Muscle of arm (tissue), 12 donors: ENCODE data around the gene ZNF618. TPM values are rescaled to one million over a fixed set of nuclear protein-coding genes. Genes with fewer than 3 reads are reported as not detected.

Experiments
- DNase-seq: peaks from one replicate; pipeline ENCODE4 v3.0.0-alpha.2; 2013
- polyA plus RNA-seq, 12 donors: library from polyadenylated mRNA; unstranded; fragments of 120-200 nt; gene quantifications; one replicate each; pipeline ENCODE4 v1.2.1, GENCODE V29; 2013; ENCODE audit not compliant: insufficient read length in 12 of 12

ZNF618 gene
- polyA plus RNA-seq, 12 donors: 11.6 to 22.5 (median 14.9) TPM; not detected in 1

DNA sequence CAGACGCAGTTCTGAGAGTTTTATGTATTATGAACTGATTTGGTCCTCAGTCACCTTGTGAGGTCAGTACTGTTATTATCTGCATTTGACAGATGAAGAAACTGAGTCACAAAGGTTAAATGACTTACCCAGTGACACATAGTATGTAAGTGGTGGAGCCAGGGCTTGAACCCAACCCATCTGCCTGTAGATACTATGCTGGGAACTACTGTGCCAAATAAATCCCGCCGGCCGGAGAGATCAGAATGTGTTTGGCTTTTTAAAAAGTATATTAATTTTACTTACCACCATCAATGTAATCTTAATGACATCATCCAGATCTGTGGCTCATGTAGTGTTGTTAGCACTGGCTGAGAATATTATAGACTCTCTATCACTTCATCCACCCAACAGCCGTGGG lies 80.8 kb downstream of the ZNF618 start:
- DNase-seq: no peak

DNA sequence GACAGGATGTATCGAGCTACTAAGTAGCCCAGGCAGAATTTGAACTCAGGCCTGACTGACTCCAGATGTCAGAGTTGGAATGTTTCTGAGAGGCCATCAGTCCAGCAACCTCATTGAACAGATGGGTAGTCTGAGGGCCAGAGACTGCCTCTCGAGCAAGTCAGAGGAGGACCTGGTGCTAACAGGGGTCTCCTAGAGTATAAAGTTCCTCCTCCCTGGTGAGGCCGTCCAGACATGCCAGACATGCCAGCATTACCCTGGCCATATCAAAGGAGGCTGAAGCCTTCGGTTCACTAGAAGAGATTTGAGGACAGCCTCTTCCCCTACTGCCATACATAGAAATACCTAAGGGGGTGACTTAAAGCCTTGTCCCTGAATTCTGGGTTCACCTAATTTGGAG lies 81.2 kb downstream of the ZNF618 start:
- DNase-seq: no peak

DNA sequence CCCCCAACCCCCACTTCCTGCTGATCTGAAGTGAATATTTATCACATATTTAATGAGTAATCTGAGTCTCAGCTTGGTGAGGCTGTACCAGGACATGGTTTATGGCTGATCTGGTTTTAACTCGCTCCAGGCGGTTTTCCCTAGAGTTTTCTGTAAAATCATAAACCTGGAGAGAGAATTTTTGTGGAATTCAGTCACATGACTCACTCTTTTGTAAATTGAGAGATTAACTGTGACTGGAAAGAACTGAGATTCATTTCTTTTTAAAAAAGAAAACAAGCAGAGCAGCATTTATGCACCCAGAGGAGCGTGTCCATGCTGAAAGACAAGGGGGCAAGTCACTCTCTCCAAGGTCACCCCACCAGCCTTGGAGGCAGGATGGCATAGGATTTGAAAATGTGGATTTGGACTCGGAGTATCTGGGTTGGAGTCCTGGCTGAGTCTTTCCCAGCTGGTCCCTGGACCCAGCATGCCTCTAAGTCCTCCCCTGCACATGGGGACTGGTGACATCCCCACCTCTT lies 81.8 kb downstream of the ZNF618 start:
- peak; percentile 30 for DNase-seq

DNA sequence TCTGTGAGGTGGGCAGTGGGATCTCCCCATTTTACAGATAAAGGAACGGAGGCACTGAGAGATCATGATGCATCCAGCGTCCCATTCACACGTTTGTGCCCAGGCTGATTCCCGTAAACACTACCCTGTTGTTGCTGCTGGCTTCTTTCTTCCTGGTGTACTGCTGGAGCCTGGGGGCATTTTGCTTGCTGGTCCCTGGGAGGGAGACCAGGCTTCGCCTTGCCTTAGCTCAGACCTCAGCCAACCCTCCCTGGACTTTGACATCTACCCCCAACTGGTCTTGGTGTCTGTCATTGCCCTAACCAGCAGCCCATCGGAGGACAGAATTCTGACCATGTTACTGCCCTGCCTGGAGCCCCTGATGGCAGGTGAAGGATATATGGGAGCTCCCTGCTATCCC lies 82.4 kb downstream of the ZNF618 start:
- DNase-seq: no peak

DNA sequence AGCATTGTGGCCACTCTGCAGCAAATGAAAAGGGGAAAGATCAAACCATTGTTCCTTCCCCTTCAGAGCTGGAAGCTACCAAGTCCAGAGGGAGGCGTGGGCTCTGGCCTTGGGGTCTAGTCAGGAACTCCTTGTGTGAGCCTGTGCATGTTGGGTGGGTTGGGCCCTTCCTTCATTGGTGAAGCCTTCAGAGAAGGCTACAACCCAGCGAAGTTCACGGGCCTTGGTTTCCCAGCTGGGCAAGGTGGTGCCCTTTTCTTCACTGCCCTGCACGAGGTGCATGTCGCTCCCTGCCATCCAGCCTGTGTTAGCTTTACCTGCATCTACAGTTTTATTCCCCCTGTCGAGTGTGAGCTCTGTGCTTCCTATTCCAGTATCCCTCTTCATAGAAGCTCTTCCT lies 84.7 kb downstream of the ZNF618 start:
- DNase-seq: no peak

DNA sequence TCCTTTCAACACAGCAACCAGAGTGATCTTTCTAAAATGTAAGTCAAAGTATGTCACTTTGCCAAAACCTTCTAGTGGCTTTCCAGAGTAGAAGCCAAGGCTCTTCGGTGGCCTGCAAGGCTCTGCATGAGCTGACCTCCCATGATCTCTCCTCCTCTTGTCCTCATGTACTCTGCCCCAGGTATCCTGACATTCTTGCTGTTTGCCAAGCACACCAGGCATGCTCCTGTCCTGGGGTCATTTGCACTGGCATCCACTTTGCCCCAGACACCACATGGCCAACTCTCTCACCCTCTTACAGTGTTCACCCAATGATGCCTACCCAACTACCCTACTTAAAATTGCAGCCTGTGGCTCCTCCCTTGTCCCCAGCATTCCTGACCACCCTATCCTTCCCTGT lies 86.3 kb downstream of the ZNF618 start:
- no peak for DNase-seq

DNA sequence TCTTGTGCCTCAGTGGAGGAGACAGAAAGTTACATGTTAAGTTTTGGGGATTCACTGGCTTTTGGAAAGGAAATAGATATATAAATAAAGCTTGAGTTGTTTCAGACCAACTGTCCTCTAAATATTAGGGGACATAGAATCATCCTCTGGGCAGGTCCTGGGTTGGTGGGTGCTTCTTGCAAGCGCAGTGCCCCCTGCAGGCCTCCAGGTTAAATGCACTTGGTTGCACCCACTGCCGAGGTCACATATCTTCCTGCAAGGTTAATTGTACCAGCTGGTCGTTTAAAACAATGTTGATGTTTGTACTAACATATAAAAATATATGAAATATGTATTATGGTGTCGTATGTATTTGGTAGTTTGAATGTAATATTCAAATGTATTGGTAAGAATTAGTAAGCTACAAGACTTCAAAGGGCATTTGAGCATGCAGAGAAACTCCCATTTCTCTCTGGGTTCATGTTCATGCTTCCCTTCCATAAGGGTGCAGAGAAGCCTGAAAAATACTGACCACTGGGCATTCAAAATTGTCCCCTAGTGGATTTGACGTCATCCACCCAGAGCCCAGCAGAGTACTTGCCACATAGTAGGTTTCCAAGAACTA lies 87.0 kb downstream of the ZNF618 start:
- no peak for DNase-seq

DNA sequence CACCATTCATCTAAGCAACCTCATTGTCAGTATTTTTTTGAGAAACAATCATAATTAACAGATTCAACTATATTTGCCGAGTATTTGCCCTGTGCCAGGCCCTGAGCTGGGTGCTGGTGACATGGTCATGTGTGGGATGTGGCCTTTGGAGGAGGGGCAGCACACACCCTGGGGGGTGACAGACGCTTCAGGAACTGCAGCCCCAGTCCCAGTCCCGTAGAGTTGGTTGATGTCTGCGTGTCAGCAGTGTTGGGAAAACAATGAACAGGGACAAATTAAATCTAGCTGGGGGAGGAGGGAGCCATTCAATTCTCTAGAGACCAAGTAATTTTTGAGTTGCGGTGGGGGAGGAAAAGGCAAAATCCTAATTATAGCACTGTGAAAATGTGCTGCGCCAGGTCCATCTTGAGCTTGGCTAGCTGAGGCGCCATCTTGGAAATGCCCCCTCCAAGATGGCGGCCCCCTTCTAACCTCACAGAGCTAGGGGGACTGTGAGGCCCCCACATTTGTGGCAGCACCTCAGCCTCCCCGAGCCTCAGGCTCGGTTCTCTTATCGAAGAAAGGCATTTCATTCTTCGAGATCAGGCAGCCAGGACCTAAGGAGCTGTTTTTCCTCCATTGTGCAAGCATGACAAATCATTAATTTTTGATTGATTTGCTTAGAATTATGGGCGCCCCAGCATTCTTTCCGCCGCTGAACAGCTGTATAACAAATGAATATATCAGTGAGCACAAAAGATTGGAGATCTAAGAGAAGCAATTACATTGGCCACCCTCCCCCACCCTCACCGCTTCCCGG lies 87.8 kb downstream of the ZNF618 start:
- no peak for DNase-seq

DNA sequence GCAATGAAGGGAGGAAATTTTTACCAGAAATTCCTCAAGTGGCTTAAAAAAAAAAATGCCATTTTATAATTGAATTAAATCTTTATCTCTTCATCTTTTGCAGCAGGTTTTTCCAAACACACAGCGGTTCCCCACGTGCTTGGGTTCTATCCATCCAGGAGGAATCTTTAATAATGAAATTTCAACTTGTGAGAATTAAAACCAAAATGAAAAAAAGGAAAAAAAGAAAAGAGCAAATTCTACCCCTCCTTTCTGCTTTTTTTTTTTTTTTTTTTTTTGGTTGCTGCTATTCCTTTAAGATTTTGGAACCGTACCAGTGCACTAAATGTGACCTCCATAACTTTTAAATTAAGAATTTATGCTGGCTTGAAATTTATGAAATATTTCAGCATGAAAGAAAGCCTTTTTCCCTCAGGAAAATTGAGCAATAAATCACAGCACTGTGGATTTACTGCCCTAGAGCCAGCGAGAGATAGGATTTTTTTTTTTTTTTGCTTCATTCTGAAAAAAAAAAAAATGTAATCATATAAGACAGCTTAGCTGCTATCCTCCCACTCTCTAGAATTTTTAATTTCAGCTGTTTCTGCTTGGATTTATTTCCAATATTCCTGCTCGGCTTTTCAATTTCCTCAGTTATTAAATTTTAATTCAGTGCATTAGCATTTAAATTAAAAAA lies 88.5 kb downstream of the ZNF618 start:
- peak; percentile 69 for DNase-seq

DNA sequence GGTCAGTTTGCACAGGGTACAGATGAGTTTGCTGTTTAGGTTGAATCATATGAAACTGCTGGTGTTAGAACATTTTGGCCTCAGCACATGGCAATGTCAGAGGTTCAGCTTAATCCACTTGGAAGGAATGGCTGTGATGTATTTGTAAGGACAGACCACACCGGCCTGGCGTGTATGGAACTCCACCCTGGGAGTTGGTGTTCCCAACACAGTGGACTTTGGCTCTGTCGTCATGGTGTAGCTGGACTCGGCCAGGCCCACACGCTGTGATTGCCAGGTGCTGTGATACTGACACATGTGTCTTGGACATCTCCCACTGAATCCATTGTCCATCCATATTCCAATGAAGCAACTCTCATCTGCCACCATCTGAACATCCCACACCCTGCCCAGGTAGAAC lies 90.3 kb downstream of the ZNF618 start:
- DNase-seq: no peak

DNA sequence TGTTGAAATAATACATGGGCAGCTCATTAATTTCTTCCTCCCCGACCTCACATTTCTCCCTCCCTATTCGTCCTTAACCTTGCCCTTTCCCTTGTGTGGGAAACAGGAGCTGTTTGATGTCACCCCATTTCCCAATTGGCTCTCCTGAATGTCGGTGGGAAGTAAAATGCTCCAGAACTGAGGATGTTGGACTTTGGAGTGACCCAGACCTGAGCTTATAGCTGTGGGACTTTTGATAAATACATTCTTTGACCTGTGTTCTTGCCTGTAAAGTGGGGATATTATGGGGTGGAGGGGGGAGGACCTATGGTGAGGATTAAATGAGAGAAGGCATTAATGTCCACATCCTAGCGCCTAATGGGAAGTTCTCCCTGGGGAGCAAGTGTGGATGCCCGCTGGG lies 91.3 kb downstream of the ZNF618 start:
- DNase-seq: no peak

DNA sequence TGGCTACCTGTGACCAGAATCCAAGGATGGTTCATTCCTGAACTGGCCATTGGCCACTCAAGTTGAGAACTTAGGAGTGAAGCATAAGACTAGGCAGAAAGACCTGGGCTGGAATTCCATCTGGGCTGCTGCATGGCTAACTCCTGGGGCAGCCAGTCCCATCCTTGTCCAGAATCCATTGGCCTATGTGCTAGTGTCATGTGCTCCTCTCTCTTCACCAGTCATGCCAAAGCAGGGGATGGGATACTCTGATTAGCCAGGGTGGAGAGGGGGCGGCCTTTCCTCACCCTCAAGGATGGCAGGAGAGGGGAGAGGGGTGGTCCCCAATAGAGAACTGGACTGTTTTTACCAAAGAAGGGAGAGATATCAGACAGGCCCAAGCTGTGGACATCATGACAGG lies 93.2 kb downstream of the ZNF618 start:
- DNase-seq: no peak

DNA sequence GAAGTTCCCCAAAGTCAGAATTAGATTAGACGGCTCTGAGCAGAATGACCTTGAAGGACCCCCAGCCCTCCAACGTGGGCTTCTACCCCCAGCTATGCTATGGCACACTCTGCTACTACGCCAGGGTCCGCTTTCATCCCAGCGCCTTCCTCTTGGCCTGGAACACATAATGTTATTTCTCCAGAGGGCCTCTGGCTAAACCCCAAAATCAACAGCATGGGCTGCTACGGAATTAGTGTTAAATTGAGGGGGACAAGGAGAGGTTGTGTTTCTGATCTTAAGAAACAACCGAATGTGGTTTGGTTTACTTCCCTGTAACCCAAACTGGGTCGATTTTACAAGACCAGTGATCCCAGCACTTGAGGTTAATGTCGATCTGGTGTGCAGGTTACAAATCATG lies 97.1 kb downstream of the ZNF618 start:
- DNase-seq: no peak

DNA sequence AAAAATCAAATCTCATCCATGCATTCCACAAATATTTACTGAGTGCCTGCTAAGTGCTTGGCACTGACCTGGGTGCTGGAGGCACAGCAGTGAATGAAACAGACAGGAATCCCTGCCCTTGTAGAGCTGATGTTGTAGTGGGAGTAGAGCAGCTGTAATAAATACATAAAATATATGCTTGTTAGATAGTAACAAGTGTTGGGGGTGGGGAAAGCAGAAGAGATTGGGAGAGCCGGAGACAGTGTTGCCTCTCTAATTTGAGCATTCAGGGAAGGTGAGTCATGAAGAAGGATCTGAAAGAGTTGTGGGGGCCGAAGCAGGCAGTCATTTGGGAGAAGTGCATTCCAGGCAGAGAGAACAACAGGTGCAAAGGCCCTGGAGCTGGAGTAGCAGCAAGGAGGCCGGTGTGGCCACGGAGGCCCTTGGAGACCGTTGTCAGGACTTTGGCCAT lies 97.9 kb downstream of the ZNF618 start:
- DNase-seq: no peak

DNA sequence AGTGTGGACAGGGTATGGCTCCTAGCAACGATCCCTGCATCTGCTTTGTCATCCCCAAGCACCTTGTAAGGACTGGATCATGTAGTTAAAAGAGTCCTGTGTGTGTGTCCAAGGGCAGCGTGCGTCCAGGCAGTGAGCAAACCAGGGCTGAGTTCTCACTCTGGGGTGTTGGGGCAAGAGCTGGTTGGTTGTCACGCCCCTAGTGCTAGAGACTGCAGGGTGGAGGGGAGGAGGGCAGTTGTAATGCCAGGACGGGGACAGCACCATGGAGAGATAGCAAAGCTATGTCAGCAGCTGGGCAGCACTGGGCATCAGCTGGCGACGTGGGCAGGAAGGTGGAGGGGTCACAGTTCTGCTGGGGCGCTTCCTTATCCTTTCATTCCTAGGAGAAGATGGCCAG lies 100.8 kb downstream of the ZNF618 start:
- DNase-seq: no peak

DNA sequence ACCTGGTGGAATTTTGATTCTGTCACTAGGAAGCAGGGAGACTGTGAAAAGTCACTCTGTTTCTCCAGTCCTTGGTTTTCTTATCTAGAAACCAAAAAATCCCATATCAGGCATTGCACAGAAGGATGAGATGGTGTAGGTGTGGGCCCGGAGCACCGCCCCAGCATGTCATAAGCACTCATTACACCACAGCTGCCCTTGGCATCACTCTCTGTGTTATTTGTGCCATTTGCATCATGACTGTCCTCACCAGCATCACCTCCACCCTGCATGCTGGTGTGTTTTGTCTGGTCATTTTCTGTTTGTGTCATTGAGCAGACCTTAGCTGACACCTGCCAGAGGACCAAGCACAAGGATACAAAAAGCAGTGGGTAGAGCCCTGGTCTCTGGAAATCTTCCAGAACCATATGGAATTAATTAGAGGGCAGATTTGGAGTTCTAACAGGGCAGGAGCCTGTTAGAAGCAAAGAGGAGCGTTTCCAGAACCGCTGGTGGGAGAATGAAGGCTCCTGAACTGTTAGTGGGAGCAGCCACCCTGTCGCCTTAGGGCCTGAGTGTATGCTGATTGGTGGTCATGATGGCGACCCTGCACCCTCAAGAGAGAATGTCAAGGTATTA lies 102.7 kb downstream of the ZNF618 start:
- no peak for DNase-seq

DNA sequence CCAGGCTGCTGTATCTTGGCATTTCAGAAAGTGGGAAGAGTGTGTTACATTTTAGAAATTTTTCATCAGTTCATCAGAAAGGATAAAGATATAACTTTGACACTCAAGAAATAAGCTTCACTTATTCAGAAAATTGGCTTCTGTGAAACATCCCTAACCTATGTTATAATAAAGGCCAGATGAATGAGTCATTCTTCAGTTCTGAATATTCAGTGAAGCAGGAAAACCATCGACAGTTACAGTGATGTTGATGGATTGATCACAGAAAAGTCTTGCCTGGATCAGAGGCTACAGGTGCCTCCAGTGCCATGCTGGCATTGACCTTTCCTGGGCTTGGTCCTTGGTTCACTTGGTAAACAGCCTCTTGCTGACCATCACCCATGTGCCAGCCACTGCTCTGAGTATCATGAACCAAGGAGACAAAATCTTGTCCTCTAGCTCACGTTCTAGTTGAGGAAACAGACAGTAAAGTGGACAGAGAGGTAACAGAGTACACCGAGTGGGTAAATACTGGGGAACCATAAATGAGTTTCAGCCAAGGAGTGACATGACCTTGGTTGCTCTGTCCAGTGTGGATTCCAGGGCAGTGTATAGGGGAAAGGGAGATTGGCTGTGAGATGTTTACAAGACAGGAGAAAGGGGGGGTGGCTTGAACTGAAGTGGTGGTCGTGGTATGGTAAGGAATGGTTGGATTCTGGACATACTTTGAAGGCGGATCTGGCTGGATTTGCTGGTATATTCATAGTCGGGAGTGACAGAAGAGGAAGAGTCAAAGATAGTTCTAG lies 103.4 kb downstream of the ZNF618 start:
- no peak for DNase-seq

DNA sequence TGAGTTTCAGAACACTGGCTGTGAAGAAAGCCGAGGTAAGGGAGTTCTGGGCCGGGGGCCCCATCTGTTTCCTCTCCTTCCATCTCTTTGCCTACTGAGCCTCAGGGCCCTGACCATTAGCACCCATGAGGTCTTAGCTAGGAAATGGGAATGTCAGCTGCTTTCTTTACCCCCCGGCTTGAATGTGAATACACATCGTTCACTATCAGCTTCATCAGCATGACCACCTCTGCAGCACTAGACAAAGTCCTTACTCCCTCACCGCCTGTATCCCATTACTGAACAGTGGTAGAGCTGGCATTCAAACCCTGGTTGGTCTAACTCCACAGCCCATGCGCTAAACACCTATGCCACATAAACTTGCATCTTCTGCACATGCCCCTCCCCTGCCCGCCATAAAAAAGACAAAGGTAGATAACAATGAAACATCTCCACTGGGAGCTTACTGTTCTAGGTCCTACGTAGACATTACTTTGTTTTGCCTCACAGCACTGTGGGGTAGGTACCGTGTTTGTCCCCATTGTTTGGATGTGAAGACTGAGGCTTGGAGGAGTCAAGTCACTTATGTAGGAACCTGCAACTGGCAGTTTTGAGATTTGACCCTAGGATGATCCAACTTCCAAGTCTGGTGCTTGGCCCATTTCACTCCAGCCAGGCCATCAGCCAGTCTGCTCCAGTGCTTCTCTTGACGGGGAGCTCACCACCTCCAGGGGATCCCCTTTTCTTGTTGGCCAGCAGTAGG lies 108.7 kb downstream of the ZNF618 start:
- no peak for DNase-seq

DNA sequence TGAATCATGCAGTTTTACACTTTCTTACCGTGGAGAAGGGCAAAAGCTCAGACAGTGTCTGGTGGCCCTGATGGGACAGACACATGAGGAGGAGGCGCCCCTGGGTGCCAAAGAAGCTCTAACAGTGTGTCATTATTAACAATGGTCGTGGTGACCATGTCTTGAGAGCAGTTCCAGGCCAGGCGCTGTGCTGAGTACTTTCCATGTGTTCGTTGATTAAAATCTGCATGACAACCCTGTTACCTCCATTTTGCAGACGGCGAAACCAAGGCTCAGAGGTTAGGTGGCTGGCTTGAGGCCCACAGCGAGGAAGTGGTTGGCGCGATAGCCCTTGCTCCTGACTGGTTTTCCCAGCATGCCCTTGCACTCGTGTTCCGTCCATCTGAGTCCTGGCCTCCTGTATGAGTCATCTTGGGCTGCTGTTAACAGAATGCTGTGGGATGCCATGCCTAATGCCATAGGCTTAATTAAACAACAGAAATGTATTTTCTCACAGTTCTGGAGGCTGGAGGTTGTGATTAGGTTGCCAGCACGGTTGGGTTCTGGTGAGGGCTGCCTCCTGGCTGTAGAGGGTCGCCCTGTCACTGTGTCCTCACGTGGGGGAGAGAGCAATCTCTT lies 110.0 kb downstream of the ZNF618 start:
- no peak for DNase-seq

DNA sequence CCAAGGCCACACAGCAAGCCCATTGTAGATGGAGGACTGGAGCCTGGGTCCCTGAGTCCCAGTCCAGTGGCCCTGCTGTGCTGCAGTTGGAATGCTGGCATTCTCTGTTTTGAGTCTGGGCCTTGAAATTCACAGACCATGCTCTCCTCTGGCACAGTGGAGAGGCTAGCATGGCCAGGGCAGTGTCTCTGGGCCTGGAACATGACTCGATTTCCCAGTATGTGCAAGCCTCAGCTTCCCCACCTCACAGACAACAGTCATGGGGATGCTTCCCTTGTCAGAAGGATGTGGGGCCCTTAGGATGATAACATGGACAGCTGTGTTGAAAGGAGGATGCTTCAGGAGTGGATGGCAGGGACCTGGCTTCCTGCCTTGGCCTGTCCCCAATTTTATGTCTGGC lies 110.8 kb downstream of the ZNF618 start:
- no peak for DNase-seq
